Suprapubic skin (tissue), 4 donors: ENCODE results near the gene BNIP5.

Source experiments
- EP300 ChIP-seq: sonication (generic); formaldehyde crosslinking; IDR thresholded peaks from one replicate; pipeline ENCODE4 v1.6.1; 2017; ENCODE audit warnings: antibody characterized with exemption
- POLR2A ChIP-seq, 2 donors: fragments of 450-650 bp; IDR thresholded peaks; one replicate each; pipeline ENCODE4 v1.6.1; 2017; ENCODE audit warnings: antibody characterized with exemption in 2 of 2, mild to moderate bottlenecking in 2 of 2, moderate library complexity in 2 of 2
- POLR2AphosphoS5 ChIP-seq, 3 donors: sonication (generic); formaldehyde crosslinking; IDR thresholded peaks; one replicate each; pipeline ENCODE4 v1.6.1; 2017; ENCODE audit warnings: antibody characterized with exemption in 3 of 3
- TF ChIP-seq, protein P1 (sequence below), 2 donors: fragments of 200-600 bp in 1 of 2; fragments of 450-650 bp in 1 of 2; sonication (generic) in 1 of 2; IDR thresholded peaks; one replicate each; pipeline ENCODE4 v1.5.1; 2016 to 2019; ENCODE audit warnings: antibody characterized with exemption in 2 of 2, mild to moderate bottlenecking in 1 of 2, moderate library complexity in 1 of 2

DNA sequence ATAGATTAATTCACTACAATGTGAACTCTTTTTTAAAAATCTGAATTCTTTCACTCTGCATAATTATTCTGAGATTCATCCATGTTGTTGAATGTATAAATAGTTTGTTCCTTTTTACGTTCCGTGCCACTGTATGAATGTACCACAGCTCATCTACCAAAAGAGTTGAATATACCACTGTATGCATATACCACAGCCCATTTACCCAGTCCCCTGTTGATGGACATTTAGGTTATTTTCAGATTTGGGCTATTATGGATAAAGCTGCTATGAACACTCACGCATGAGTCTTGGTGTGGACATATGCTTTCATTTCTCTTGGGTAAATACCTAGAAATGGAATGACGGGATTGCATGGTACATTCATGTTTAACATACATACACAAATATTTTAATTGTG lies 38.7 kb downstream of the BNIP5 start:
- no peak for TF ChIP-seq POLR2A (IDR thresholded peaks at IDR 0.05)
- TF ChIP-seq EP300 = no peak
- TF ChIP-seq, protein P1, sequence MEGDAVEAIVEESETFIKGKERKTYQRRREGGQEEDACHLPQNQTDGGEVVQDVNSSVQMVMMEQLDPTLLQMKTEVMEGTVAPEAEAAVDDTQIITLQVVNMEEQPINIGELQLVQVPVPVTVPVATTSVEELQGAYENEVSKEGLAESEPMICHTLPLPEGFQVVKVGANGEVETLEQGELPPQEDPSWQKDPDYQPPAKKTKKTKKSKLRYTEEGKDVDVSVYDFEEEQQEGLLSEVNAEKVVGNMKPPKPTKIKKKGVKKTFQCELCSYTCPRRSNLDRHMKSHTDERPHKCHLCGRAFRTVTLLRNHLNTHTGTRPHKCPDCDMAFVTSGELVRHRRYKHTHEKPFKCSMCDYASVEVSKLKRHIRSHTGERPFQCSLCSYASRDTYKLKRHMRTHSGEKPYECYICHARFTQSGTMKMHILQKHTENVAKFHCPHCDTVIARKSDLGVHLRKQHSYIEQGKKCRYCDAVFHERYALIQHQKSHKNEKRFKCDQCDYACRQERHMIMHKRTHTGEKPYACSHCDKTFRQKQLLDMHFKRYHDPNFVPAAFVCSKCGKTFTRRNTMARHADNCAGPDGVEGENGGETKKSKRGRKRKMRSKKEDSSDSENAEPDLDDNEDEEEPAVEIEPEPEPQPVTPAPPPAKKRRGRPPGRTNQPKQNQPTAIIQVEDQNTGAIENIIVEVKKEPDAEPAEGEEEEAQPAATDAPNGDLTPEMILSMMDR (IDR thresholded peaks at IDR 0.05) = no peak
- no peak for TF ChIP-seq POLR2AphosphoS5 (IDR thresholded peaks at IDR 0.05)
